Fibroblast of lung (primary cell): ENCODE data around the gene NMNAT3.

Source experiments
- EZH2 ChIP-seq: IDR thresholded peaks from 2 replicates; pipeline ENCODE4 v1.5.1; 2012; ENCODE audit warnings: low read length, control low read depth, mild to moderate bottlenecking; ENCODE audit errors: missing control alignments
- TF ChIP-seq, protein P1 (sequence below), 2 donors: IDR thresholded peaks in 1 of 2; conservative IDR thresholded peaks in 1 of 2; 1 replicate in 1 of 2; 2 replicates in 1 of 2; pipeline ENCODE4 v1.5.1; 2011 to 2012; ENCODE audit warnings: low read length in 2 of 2, control low read depth in 1 of 2, inconsistent platforms in 1 of 2, low read depth in 1 of 2, mild to moderate bottlenecking in 1 of 2

DNA sequence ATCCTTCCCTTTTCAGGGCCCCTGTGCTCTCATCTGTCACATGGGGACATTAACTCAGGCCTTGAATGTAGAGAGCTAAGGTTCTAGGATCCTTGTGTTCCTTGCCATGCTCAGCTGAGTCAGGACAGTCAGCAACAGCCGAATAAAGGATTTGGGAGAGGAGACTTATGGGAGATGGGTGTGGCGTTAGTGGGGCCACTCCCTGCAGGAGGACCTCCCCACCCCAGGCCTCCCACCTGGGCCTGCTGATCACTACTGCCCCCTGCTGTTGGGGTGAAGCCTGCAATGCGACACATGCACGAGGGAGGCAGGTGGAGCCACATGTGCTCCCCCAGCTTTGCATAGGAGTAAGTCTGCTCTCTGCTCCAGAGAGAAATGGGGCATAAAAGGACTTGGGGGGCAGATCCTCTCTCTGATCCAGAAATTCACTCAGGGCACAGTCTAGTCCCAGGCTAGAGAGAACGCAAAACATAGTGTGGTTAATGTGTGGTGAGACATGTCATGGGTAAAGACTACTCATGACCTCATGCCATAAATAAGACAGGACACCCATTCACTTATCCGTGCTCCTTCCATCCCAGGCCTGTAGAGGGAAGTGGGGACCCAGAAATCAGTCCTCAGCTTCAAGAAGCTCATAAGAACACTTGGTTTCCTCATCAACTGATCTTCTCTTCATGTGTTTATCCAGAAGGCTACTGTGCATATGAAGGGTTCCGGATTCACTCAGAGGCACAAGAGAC, 157.6 kb downstream of the NMNAT3 start:
- TF ChIP-seq, protein P1, sequence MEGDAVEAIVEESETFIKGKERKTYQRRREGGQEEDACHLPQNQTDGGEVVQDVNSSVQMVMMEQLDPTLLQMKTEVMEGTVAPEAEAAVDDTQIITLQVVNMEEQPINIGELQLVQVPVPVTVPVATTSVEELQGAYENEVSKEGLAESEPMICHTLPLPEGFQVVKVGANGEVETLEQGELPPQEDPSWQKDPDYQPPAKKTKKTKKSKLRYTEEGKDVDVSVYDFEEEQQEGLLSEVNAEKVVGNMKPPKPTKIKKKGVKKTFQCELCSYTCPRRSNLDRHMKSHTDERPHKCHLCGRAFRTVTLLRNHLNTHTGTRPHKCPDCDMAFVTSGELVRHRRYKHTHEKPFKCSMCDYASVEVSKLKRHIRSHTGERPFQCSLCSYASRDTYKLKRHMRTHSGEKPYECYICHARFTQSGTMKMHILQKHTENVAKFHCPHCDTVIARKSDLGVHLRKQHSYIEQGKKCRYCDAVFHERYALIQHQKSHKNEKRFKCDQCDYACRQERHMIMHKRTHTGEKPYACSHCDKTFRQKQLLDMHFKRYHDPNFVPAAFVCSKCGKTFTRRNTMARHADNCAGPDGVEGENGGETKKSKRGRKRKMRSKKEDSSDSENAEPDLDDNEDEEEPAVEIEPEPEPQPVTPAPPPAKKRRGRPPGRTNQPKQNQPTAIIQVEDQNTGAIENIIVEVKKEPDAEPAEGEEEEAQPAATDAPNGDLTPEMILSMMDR (conservative IDR thresholded peaks at IDR 0.05 in 1 of 2, IDR thresholded peaks at IDR 0.05 in 1 of 2; ENCODE audit: low read depth in 1 of 2, low read length in 2 of 2): peak; percentile 31 to 49
- no peak for TF ChIP-seq EZH2
